ENCODE results near the gene FAM107B.

FAM107B gene

DNA sequence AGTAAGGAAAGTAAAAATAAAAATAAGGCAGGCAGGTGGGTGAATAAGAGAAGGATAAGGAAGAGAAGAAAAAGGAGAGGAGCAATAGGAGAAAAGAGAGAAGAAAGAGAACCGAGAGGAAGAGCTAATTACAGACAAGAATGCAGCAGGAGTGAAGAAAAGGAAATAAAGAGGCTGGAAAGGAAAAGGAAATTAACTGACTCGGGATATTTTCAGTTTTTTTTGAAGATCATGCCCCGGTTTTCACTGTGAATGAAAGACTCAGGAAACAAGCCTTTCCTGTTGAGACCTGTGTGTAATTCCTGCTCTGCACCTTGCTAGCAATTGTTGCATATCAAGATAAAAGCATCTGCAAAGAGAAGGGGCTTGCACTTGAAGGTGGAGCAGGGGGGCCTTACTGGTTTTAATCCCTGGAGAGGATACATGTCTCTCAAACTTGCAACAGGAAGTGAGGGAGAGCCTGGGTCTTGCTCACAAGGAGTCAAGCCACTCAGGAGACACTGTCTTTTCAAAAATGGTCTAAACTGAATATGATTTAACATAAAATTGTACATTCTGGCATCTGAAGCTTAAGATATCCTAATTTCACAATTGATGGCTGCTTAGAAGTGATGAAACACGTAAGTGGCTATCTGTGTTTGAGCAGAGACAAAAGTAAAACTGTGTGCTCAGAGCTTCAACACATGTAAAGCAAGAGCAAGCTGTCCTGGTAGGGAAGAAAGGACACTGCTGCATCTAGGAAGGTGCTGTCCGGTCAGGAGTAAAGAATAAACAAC, 157.6 kb downstream of the FAM107B start:
- no peak for DNase-seq

DNA sequence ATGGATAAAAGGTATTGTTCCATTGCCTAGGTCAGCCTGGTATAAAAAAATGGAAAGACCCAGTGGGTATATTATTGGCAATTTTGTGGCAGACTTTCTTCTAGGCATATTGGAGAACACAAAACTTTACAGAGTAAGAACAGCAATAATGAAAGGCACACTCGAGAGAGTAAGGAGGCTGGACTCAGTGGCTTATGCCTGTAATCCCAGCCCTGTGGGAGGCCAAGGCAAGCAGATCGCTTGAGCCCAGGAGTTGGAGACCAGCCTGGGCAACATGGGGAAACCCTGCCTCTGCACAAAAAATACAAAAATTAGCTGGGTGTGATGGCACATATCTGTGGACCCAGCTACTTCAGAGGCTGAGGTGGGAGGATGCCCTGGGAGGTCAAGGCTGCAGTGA, 158.2 kb downstream of the FAM107B start:
- no peak for DNase-seq

DNA sequence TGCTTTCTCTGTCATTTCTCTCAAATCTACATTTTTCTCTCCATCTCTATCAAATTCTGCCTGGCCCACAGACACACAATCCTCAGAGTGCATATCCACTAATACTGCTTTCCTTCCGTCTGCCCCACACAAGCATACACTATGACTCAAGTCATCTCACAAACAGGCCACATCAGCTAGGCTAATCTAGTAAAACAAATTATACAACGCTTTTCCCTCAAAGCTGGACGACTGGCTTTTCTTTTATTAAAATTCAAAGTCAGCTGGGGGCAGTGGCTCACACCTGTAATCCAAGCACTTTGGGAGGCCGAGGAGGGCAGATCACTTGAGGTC, 161.1 kb downstream of the FAM107B start:
- DNase-seq = no peak

DNA sequence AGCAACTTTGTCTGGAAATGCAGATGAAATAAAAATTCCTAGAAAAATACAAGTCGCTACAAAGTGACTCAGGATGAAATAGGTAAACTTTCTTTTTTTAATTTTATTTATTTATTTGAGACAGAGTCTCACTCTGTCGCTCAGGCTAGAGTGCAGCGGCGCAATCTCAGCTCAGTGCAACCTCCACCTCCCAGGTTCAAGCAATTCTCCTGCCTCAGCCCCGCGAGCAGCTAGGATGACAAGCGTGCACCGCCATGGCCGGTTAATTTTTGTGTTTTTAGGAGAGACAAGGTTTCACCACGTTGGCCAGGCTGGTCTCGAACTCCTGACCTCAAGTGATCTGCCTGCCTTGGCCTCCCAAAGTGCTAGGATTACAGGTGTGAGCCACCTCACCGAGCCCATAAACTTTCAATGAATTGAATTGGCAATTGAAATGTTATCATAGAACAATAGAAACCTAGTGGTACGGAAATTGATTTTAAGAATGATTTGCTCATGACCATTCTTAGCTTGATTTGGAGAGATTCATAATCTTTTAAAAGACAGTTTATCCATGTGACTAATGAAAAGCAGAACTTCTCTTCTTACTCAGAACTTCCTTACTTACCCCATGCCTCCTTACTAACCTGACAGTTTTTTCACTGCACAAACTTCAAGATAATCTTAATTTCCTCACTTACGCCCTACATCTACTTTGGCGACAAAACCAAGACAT, 161.7 kb downstream of the FAM107B start:
- no peak for DNase-seq

DNA sequence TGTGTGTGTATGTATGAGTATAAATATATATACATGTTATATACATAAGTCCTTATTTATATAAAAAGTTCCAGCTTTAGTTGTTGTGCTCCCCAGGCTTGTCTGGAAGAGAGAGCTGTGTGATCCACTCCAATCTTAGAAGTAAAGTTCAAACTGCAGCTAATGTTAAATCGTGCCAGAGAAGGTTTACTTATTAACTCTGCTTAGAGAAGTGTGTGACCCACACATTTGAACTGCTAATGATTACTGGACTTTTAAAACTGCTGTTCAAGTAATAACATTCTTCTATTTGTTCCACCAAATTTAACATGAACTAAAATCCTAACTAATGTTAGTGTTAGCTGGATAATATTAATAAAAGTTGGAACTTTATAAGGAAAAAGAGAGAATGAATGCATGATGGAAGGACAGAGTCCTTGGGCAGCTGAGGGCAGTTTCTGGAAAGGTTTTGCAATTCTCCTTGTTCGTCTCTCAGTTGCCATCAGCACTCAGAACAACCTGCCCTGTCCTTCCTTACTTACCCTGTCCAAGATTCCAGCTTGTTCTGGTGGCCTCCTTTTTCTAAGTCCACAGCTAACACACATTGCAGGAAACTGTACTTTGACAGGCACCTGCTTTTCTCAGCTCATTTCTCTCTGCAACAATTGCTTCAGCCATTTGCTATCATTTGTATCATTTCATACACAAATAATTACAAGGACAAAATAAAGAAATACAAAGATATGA, 162.6 kb downstream of the FAM107B start:
- DNase-seq = no peak

DNA sequence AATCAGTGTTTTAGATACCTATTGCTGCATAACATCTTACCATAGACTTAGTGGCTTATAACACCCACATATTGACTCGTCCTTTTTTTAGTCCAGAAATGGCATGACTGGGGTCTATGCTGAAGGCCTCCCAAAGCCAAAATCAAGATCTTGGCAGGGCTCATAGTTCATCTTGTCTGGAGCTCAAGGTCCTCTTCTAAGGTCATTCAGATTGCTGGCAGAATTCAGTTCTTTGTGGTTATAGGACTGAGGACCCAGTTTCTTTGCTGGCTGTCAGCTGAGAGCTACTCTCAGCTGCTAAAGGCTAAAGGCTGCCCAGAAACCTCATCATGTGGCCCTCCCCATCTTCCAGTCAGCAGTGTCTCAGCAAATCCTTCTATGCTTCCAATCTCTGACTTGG, 165.5 kb downstream of the FAM107B start:
- no peak for DNase-seq

DNA sequence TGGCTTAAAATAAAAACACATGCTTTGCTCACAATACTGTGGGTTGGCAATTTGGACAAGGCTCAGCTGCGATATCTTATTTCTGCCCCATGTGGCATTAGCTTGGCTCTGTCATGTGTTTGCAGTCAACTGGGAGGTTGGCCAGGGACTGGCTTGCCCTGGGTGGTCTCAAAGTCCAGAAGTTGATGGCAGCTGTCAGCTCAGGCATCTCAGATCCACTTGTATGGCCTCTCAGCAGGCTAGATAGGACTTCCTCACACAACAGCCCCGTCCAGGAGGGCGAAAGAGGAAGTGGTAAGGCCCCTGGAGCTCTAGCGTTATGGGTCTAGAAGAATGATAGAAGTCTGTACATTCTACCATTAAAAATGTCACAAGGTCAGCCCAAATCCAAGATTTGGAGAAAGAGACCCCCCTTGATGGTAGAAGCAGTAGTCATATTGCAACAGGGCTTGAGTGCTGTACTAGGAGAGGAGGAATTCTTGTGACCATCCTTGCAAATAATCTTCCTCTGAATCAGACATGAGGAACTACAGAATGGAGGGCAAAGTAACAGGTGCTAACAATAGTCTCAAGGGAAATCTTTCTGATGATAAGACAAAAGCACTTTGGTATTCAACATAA, 166.2 kb downstream of the FAM107B start:
- no peak for DNase-seq

DNA sequence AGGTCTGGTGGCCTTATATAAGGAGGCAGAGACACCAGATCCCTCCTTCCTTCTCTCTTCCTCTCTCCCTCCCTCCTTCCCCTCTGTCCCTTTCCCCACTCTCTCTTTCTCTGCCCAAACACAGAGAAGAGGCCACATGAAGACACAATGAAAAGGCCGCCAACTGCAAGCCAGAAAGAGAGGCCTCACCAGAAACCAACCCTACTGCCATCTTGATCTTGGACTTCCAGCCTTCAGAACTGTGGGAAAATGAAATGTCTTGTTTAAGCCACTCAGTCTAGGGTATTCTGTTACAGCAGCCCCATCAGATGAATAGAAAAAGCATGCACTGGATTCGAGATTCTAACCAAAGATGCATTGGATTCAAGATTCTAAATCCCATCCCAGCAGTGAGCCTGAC, 168.1 kb downstream of the FAM107B start:
- DNase-seq = no peak

DNA sequence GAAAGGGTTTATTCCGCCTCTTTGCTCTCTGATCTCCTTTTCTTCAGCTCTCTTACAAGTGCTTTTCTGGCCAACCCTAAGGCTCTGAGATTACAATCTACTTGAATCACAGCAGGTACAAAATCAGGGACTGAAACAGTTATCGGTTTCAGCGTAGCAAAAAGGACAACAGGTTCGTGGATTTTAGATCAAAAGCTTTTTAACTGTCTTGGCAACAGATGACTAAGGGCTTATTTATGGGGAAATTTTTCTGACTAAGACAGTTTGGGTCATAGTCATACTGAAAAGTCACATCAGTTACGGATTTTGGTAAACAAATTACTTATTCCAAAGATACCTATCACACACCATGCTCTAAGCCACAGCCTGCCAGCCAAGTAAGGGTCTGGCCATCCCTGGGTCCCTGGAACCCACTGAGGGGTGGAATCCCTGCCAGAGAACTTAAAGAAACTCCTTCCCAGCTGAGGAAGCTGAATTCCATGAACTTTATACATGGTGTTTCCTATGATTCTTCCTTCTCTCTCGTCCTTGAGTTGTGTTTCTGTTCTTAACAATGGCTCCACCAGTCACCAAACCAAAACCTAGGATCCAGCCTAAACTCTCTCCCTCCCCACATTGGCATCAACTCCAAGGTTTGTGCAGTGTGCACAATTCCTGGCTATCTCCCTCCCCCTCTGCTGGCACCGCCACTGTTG, 169.3 kb downstream of the FAM107B start:
- DNase-seq = no peak

DNA sequence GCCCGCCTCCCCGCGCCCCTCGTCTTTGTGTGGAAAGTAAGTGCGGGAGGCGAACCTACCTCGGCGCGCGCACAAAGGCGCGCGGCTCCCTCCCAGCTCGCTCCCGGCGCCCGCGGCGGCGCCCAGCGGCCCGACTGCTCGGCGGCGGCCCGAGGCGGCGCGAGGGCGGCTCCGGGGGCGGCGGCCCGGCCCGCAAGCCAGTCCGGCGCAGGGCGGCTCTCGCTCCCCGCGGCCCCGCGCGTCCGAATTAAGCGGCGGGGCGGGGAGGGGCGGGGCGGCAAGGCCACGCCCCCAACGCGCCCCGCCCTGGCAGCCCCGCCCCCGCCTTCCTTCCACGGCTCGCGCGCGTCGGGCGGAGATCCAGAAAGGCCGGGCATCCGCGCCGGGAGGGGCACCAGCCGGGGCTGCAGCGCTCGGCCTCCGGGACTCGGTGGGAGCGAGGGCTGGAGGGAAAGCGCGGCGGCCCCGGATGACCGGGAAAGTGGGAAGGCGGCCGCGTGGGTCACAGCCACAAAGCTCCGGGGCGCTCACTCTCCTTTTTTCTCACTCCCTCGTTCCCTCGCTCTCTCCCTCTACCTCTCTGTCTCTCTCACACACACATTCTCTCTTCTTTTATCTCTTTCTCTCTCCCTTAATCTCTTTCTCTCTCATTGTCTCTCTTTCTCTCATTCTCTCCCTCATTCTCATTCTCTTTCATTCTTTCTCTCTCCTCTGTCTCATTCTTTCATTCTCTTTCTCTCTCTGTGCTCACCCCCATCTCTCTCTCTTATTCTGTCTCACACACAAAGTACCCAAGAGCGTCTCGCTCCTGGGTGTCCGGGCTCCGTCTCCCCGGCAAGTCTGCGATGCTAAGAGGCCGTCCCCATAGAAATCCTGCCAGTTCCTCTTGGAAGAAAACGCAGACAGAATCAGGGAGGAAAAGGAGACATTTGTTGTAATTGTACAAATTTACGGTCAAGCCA, 170.2 kb downstream of the FAM107B start:
- DNase-seq = peak; percentile 72

DNA sequence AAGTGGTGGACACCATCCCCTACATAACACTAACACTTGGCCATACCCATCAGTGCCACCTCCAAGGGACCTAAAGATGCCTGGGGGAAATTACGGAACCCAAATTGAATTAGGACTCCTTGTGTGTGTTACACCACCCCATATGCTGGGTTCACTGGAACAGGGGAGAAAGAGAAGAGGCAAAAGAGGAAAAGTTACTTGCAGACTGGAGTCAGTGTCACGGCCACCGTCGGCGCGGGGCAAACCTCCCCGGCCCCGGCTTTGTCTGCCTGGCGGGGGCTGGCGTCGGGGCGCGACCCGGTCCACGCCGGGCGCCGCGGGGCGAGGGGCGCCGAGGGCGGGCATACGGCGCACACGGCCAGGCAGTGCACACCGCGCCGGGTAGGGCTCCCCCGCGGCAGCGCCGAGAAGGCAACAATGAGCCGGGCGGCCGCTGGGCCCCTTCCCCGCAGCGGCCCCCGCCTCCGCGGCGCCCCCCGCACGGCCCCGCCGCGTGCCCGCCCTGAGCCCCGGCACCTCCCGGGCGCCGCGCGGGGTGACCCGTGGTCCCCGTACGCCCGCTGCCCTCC, 171.1 kb downstream of the FAM107B start:
- DNase-seq = no peak

DNA sequence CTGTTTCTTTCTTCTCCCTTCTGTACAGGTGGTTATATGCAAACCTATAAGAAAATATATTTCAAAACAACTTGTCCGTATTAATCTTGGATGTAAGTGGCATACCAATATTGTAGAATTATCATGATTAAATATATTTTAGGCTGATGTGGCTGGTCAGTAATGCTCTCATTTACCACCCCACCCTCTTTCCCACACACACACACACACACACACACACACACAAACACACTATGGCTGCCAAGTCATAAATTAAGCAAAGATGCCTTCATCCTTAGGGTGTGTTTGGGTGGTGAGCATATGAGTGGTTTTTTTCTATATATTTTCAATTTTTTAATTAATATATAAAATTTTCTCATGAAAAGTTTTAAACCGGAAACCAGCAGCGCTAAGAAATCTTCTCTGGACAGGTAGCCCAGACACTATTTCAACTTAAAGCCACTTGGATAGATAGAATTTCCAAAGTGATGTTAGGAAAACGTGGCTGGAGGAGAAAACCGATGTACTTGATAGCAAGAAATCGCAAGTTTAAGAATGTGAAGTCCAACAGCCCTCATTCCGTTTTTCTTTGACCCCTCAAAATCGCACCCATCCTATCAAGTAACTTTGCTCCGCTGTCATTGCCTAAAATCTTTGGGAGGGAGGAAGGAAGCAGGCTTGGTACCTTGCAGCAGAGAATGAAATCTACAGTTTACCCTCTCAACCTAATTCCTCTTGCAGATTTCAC, 171.7 kb downstream of the FAM107B start:
- DNase-seq = no peak

DNA sequence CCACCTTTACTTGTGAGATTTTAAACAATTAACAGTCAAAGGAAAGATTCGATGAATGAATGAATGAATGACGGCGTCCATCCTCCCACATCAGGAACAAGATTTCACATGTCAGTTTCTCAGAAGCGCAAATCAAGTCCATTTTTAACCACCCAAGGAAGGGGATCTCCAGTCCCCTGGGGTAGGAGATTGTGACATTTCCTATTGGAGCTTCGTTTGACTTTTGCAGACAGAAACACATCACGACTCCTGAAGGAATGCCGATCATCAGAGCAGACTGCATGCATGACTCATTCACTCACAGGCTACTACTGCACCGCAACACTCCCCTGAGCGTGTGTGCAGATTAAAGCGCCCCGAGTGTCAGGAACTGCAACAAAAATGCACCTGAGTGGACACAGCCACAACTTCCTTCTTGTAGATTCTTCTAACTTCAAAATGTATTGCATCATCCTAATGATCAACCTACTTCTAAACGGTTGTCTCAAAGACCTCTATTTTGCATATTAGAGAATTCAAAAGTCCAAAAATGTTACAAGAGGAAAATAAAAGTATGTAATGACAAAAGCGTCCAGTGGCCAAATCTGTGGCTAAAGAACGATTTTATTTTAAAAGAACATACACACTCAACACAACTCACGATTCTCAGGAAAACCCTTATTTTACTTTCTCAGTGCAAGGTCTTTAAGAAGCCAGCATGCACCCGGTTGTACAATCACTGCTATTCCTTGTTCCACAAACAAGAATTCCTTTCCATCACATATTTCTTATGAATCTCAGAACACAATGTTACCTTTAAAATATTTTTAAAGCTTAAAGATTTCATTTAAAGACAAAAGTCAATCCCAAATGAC, 172.6 kb downstream of the FAM107B start:
- DNase-seq = no peak

DNA sequence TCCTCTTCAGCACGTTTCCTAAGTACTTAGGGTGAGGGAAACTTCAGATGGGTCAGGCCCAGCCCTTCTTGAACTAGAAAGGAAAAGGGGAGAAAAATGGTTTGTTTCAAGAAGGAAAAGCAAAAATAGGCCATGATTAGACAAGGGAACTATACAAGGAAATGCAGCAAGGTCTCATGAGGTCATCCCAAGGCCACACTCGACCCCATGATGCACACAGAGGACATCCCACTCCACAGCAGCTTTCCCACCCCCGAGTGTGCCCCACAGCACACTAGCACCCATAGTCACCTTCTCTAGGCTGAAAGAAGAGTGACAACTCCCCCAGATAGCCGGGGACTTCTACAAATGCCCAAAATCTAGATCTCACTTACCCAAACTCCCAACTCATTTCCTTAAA, 173.4 kb downstream of the FAM107B start:
- DNase-seq = no peak

DNA sequence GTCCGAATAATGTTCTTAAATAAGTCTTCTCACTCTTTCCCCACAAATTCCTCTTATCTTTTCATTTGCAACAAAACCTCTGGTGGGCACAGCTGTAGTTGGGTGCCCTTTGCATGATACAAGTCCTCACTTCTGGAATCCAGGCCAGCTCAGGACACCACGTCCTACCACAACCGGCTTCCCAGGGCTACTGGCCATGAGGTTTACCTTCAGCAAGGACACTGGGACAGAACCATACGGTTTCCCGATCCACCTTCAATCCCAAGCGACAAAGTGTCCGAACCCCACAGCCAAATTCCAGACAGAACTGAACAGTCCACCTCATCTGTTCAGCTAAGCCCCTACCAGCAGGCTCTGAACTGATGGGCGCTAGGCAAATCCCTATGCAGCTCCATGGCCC, 174.6 kb downstream of the FAM107B start:
- DNase-seq = no peak

DNA sequence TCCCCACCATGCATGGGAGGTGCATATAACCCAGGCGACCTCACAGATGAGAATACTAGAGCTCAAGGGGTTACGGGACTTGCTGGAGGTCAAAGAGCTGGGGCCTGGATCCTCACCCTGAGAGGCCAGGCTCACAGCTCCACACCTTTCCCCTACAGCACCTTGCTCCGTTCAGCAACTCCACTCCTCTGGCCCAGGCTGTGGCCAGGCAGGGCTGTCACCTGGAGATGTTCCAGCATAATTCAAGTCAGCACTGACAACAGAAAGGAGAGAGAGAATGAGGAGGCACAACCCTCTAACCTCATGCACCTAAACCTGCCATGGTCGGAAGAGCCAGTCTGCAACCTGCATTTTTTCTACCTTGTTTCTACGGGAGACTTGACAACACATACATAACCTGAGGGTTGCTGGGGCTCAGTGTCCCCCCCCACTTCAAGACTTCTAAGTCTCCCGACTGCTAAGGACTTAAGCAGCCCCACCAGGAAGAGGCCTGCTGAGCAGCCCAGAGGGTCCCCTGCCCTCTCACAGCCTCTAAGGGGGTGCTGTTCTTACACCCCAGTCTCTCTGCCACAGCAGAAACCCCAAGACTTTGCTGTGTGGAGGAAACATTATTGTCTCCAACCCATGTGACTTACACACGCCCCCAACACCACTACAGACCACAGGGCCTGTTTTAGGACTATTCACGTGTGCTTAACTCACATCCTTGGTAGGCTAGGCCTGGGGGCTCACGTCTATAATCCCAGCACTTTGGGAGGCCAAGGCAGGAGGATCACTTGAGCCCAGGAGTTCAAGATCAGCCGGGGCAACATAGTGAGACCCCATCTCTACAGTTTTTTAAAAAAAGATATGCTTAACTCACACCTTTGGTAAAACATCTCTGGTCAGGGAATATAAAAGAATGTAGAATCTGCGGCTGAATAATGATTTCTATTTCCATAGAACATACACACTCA, 175.6 kb downstream of the FAM107B start:
- no peak for DNase-seq

DNA sequence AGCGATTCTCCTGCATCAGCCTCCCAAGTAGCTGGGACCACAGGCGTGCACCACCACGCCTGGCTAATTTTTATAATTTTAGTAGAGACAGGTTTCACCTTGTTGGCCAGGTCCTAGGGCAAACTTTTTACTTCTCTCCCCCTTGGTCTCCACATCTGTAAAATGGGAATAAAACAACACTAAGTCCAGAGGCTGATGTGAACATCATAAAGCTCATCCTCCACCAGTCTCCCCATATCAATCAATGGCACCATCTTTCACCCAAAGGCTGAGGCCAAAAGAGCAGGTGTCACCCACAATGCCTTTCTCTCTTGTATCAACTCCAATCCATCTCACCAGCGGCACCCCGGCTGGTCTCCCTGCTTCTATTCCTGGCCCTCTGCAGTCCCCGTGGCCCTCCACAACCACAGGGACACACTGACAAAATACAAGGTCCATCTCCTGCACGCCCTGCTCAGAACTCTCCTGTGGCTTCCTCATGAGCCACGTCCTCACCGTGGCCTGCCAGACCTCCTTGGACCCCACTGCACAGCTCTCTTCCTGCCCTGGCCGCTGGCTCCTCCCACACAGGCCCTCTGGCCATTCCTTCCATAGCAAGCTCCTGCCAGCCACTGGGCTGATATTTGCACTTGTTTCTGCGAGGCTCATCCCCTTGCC, 179.0 kb downstream of the FAM107B start:
- no peak for DNase-seq

Measured in NCI-H774 (cell line).